Bronchial epithelial cell (primary cell): ENCODE results near the gene RABL6. TPM values are rescaled to one million over a fixed set of nuclear protein-coding genes. Genes with fewer than 3 reads are reported as not detected.
"Not testable (repeated sequence)": the region's sequence is repeated elsewhere in the genome, so short reads cannot be mapped to it uniquely, and the experiment has no call there.

Source experiments
- DNase-seq: peaks from one replicate; pipeline ENCODE4 v3.0.0-alpha.2; 2010; ENCODE audit warnings: low read depth
- FAIRE-seq: peaks from 2 replicates; lab custom pipeline; 2011; peaks lifted over from hg19 to GRCh38; lab: Jason Lieb, UNC
- H3K27me3 ChIP-seq: 2 replicates; pipeline ENCODE4 v1.5.1; 2011; ENCODE audit warnings: low read length; ENCODE audit not compliant: control insufficient read depth, insufficient read depth
- H3K36me3 ChIP-seq: 2 replicates; pipeline ENCODE4 v1.5.1; 2011; ENCODE audit warnings: low read length; ENCODE audit not compliant: control insufficient read depth, insufficient read depth
- H3K4me3 ChIP-seq: 2 replicates; pipeline ENCODE4 v1.5.1; 2011; ENCODE audit warnings: mild to moderate bottlenecking, low read depth, low read length, control low read depth
- total RNA-seq: library from RNA; depleted of rRNA; stranded (reverse); fragments of >200 nt; gene quantifications from 2 replicates; pipeline ENCODE4 v1.2.1, GENCODE V29; 2014
- TF ChIP-seq, protein P1 (sequence below): IDR thresholded peaks from 2 replicates; pipeline ENCODE4 v1.5.1; 2011; ENCODE audit warnings: mild to moderate bottlenecking, moderate library complexity, low read length, control low read depth, inconsistent platforms; ENCODE audit not compliant: insufficient read depth, severe bottlenecking

RABL6 gene
- total RNA-seq, 1 donor from 2014 or later: 79.5 TPM

DNA sequence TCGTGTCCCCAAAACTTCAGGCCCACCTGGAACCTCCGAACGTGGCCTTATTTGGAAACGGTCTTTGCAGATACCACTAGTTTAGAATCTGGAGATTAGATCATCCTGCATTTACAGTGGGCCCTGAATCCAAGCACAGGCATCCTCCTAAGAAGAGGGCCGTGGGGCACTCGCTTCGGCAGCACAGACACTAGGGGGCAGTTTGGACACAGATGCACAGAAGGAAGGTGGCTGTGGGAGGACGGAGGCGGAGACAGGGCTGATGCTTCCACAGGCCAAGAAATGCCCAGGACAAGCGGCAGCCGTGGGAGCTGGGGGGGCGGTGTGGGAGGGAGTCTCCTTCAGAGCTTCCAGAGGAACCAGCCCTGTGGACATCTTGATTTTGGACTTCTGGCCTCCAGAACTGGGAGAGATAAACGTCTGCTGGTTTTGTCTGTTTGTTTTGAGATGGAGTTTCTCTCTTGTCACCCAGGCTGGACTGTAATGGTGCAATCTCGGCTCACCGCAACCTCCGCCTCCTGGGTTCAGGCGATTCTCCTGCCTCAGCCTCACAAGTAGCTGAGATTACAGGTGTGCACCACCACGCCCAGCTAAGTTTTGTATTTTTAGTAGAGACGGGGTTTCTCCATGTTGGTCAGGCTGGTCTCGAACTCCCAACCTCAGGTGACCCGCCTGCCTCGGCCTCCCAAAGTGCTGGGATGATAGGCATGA is 46.8 kb upstream of the RABL6 start:
- not testable (repeated sequence) for H3K36me3 ChIP-seq, H3K27me3 ChIP-seq, H3K4me3 ChIP-seq, FAIRE-seq
- DNase-seq: peak; percentile 52
- TF ChIP-seq, protein P1, sequence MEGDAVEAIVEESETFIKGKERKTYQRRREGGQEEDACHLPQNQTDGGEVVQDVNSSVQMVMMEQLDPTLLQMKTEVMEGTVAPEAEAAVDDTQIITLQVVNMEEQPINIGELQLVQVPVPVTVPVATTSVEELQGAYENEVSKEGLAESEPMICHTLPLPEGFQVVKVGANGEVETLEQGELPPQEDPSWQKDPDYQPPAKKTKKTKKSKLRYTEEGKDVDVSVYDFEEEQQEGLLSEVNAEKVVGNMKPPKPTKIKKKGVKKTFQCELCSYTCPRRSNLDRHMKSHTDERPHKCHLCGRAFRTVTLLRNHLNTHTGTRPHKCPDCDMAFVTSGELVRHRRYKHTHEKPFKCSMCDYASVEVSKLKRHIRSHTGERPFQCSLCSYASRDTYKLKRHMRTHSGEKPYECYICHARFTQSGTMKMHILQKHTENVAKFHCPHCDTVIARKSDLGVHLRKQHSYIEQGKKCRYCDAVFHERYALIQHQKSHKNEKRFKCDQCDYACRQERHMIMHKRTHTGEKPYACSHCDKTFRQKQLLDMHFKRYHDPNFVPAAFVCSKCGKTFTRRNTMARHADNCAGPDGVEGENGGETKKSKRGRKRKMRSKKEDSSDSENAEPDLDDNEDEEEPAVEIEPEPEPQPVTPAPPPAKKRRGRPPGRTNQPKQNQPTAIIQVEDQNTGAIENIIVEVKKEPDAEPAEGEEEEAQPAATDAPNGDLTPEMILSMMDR: peak; percentile 67

DNA sequence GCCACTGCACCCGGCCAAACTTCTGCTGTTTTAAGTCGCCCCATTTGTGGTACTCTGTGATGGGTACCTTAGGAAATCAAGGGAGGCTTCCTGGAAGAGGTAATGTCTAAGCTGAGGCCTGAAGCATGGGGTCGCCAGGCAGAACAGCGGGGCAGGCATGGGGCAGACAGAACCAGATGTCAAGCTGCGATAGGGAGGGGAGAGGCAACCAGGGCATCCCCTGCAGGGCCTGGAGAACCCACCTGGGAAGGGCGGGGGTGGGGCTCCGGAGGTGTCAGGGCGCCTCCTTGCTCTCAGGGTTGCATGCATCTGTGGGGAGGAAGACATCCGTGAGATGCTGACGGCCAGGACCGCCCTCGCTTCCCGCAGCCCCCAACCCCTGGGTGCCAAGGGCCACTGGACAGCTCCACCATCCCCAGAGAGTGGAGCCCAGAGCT is 46.2 kb upstream of the RABL6 start:
- H3K36me3 ChIP-seq: no peaks in the 10 kb centered on the region
- H3K4me3 ChIP-seq: no peak overlapping the region
- TF ChIP-seq, protein P1: no peak
- DNase-seq (no peak), FAIRE-seq (no peak)
- H3K27me3 ChIP-seq: peaks cover 3% of the 10 kb centered on the region

DNA sequence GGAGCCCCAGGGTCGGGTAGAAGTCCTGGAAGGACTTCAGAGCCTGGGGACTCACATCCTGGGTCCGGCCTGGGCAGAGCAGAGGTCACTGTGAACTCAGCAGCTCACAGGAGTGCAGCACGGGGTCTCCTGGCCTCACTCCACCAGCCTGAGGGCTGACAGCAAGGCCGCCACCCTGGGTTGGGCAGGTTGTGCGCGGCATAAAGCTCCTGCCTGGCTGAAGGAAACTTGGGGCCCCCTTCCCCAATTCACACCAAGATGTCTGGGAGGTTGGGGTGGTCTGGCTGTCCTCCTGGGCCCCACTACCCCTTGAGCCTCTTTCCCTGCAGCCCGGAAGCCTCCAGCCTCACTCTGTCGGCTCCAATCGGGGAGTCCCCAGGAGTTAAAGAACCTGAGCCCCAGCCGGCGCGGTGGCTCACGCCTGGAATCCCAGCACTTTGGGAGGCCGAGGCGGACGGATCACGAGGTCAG is 45.5 kb upstream of the RABL6 start:
- DNase-seq (no peak), FAIRE-seq (no peak)
- Histone ChIP-seq H3K4me3 (no peak overlapping the region), H3K36me3 (no peaks in the 10 kb centered on the region), H3K27me3 (peaks cover 3% of the 10 kb centered on the region)
- TF ChIP-seq, protein P1: no peak

DNA sequence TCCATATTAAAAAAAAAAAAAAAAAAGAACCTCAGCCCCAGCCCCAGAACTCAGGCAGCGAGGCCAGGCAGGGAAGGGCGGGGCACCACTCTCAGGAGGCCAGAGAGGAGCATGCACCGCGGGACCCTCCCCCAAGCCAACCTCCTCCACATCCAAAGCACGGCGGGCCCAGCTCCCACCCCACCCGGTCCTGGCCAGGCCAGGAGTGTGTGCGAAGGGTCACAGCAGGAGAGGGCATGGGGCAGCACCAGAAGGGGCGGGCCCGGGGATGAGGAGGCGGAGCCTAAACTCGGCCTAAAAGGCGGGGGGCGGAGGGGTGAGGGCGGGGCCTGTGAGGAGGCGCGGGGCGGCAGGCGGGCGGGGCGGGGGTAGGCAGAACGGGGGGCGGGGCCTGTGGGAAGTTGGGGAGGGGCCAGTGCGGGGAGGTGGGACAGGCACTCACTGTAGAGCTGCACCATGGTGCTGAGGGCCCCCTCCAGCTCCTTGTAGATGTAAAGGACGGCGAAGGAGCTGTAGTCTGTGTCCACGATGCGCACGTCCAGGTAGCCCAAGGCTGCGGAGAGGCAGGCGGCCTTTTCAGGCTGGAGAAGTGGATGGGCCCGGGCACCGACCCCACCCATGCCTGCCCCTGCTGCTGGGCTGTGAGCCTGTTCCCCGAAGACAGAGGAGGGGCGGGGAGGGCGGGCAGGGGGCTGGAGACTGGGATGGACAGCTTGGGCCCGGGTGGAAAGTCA is 44.7 kb upstream of the RABL6 start:
- no peak for FAIRE-seq
- Histone ChIP-seq H3K27me3 (peaks cover 8% of the 10 kb centered on the region), H3K36me3 (no peaks in the 10 kb centered on the region), H3K4me3 (no peak overlapping the region)
- no peak for DNase-seq
- TF ChIP-seq, protein P1: no peak

DNA sequence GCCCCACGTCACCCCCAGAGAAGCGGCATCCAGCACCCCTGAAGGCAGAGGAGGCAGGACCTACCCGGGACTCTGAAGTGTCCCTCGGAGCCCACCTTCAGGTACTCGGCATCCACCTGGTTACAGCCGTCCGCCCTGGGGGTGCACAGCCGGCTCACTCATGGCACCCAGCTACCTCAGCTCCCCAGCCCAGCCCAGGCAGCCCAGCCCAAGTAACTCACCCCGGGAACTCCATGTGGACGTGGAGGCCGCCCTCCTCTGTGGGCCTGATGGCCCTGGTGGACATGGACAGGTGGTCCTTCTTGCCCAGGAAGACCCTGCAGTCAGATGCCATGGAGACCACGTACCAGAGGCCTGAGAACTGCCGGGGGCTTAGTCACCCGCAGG is 44.1 kb upstream of the RABL6 start:
- DNase-seq (no peak), FAIRE-seq (no peak)
- Histone ChIP-seq H3K36me3 (no peaks in the 10 kb centered on the region), H3K4me3 (no peak overlapping the region), H3K27me3 (peaks cover 9% of the 10 kb centered on the region)
- TF ChIP-seq, protein P1: no peak
